T-cell (primary cell): Measurements from ENCODE around the gene AMOTL2. TPM values are rescaled to one million over a fixed set of nuclear protein-coding genes. Genes with fewer than 3 reads are reported as not detected.

Experiments
- ATAC-seq, 4 experiments: fragments of 200-7000 bp in 3 of 4; fragments of 150-1000 bp in 1 of 4; cut with Tn5 transposase; replicated peaks in 1 of 4; 1 replicate in 3 of 4; 2 replicates in 1 of 4; pipeline ENCODE4 v1.10.0; 2021; ENCODE audit warnings: moderate library complexity in 3 of 4, mild to moderate bottlenecking in 2 of 4, moderate number of reproducible peaks in 1 of 4
- CTCF ChIA-PET, 2 donors: fragments of 300-600 bp; sonication (Branson Sonifier 250); formaldehyde crosslinking; loops; one replicate each; lab custom pipeline; 2022; ENCODE audit warnings: antibody characterized with exemption in 2 of 2; lab: Charles Lee
- POLR2A ChIA-PET, 2 donors: fragments of 300-600 bp; sonication (Branson Sonifier 250); formaldehyde crosslinking; loops; one replicate each; lab custom pipeline; 2022; ENCODE audit warnings: antibody characterized with exemption in 2 of 2; lab: Charles Lee
- DNase-seq, 35 experiments: peaks; one replicate each; pipeline versions ENCODE4 v3.0.0 to v3.0.0-alpha.2; 2013 to 2023
- H3K27ac ChIP-seq: one replicate; pipeline ENCODE4 v1.5.1; 2013; ENCODE audit warnings: low read length
- H3K27me3 ChIP-seq, 2 experiments: replicated peaks in 1 of 2; 1 replicate in 1 of 2; 2 replicates in 1 of 2; pipeline versions ENCODE4 v1.6.1 to v1.7.0; 2013; ENCODE audit warnings: low read length in 1 of 2, mixed read lengths in 1 of 2; ENCODE audit not compliant: control insufficient read depth in 2 of 2, insufficient read depth in 2 of 2; ENCODE audit errors: extremely low read depth in 1 of 2
- H3K36me3 ChIP-seq, 2 donors: 1 replicate in 1 of 2; 2 replicates in 1 of 2; pipeline versions ENCODE4 v1.6.1 to v1.7.0; 2013; ENCODE audit warnings: low read length in 1 of 2; ENCODE audit not compliant: control insufficient read depth in 2 of 2, insufficient read depth in 1 of 2; ENCODE audit errors: extremely low read depth in 1 of 2
- H3K4me1 ChIP-seq, 2 experiments: 1 replicate in 1 of 2; 2 replicates in 1 of 2; pipeline versions ENCODE4 v1.6.1 to v1.7.0; 2013; ENCODE audit warnings: low read length in 2 of 2, mixed read lengths in 1 of 2; ENCODE audit not compliant: insufficient read depth in 2 of 2, control insufficient read depth in 1 of 2; ENCODE audit errors: extremely low read depth in 1 of 2
- H3K4me3 ChIP-seq, 2 donors: 1 replicate in 1 of 2; 2 replicates in 1 of 2; pipeline versions ENCODE4 v1.5.1 to v1.7.0; 2013; ENCODE audit warnings: mild to moderate bottlenecking in 2 of 2, low read length in 1 of 2, moderate library complexity in 1 of 2; ENCODE audit not compliant: control insufficient read depth in 1 of 2; ENCODE audit errors: extremely low read depth in 1 of 2
- H3K9me3 ChIP-seq: 2 replicates; pipeline ENCODE4 v1.7.0; 2013
- H3K27ac Mint-ChIP-seq, 2 donors: one replicate each; pipeline ENCODE4 v1.8.0; 2020 to 2021; ENCODE audit warnings: mild to moderate bottlenecking in 2 of 2, mixed read lengths in 2 of 2
- H3K27me3 Mint-ChIP-seq, 2 donors: one replicate each; pipeline ENCODE4 v1.8.0; 2021 to 2022; ENCODE audit warnings: mixed read lengths in 2 of 2
- H3K36me3 Mint-ChIP-seq: one replicate; pipeline ENCODE4 v1.8.0; 2021; ENCODE audit warnings: mixed read lengths
- H3K4me1 Mint-ChIP-seq, 3 donors: one replicate each; pipeline ENCODE4 v1.8.0; 2020 to 2022; ENCODE audit warnings: mixed read lengths in 3 of 3, mild to moderate bottlenecking in 1 of 3
- H3K4me3 Mint-ChIP-seq, 3 donors: one replicate each; pipeline ENCODE4 v1.8.0; 2020 to 2022; ENCODE audit warnings: mild to moderate bottlenecking in 3 of 3, mixed read lengths in 3 of 3, moderate library complexity in 3 of 3
- H3K9me3 Mint-ChIP-seq, 3 donors: one replicate each; pipeline ENCODE4 v1.8.0; 2020 to 2022; ENCODE audit warnings: mixed read lengths in 3 of 3
- WGBS: methylation state at CpG from one replicate; pipeline ENCODE4 v1.1.5; 2013; ENCODE audit warnings: missing lambda C conversion rate; ENCODE audit not compliant: insufficient coverage; 5-methylcytosine and 5-hydroxymethylcytosine counted together
- total RNA-seq, 35 experiments: library from RNA in 6 of 35; stranded (reverse) in 6 of 35; fragments of 120-200 nt in 1 of 35; gene quantifications; one replicate each; pipeline versions ENCODE4 v1.2.1 to v1.2.4 and lab custom pipeline; 2013 to 2026

AMOTL2 gene
- total RNA-seq, 5 donors from 2014 or later (not counting 1 experiment from before 2014, with no cell fraction given) = 0.20 to 0.96 (median 0.76) TPM; not detected in 2

GRCh38 chr3:134368751-134369105 lies 5.5 kb downstream of the AMOTL2 start:
- DNase-seq (no peak), ATAC-seq (no peak)
- Histone ChIP-seq H3K36me3 (no peaks in the 10 kb centered on the region), H3K27ac (no peak overlapping the region), H3K4me1 (peaks cover 11 to 25% of the 10 kb centered on the region in 2 experiments), H3K4me3 (no peak overlapping the region), H3K9me3 (no peaks in the 10 kb centered on the region), H3K27me3 (peaks cover 0 to 16% of the 10 kb centered on the region in 2 experiments)
- H3K27ac Mint-ChIP-seq = no peak overlapping the region
- peaks cover 0 to 15% of the 10 kb centered on the region in 2 donors for H3K27me3 Mint-ChIP-seq
- 76% methylated on average over 3 of the region's 4 CpGs for WGBS
- no peak overlapping the region for H3K4me3 Mint-ChIP-seq
- no peaks in the 10 kb centered on the region for H3K36me3 Mint-ChIP-seq
- POLR2A ChIA-PET = no interaction called here
- H3K4me1 Mint-ChIP-seq = peaks cover 20 to 23% (median 21%) of the 10 kb centered on the region in 3 donors
- no peaks in the 10 kb centered on the region for H3K9me3 Mint-ChIP-seq
- CTCF ChIA-PET = interaction anchor here in 1 of 2 donors (0.7 kb wide), 1 partner anchor 324 kb away, joined by 3 read pairs; no protein-coding TSS in a partner anchor

GRCh38 chr3:134367869-134368750 lies 6.1 kb downstream of the AMOTL2 start:
- POLR2A ChIA-PET = no interaction called here

GRCh38 chr3:134366928-134367811 lies 7.1 kb downstream of the AMOTL2 start:
- DNase-seq = no peak
- H3K4me3 ChIP-seq = no peak overlapping the region
- no peaks in the 10 kb centered on the region for H3K36me3 ChIP-seq
- H3K27me3 ChIP-seq = peaks cover 0 to 19% of the 10 kb centered on the region in 2 experiments
- ChIA-PET CTCF (no interaction called here), POLR2A (no interaction called here)
- H3K27ac ChIP-seq = no peak overlapping the region
- WGBS = 80% methylated on average over 10 of the region's 15 CpGs
- H3K9me3 Mint-ChIP-seq = no peaks in the 10 kb centered on the region
- no peaks in the 10 kb centered on the region for H3K36me3 Mint-ChIP-seq
- H3K4me1 ChIP-seq = peaks cover 16 to 26% of the 10 kb centered on the region in 2 experiments
- H3K27me3 Mint-ChIP-seq = peaks cover 0 to 2% of the 10 kb centered on the region in 2 donors
- ATAC-seq = no peak
- H3K9me3 ChIP-seq = no peaks in the 10 kb centered on the region
- H3K4me1 Mint-ChIP-seq = peaks cover 26 to 29% (median 27%) of the 10 kb centered on the region in 3 donors
- H3K4me3 Mint-ChIP-seq = no peak overlapping the region
- H3K27ac Mint-ChIP-seq = no peak overlapping the region

More at GRCh38 chr3:134367869-134368750, 6.1 kb downstream of the AMOTL2 start:
- no peak overlapping the region for H3K27ac ChIP-seq
- Mint-ChIP-seq H3K9me3 (no peaks in the 10 kb centered on the region), H3K4me3 (no peak overlapping the region), H3K27ac (no peak overlapping the region), H3K4me1 (peaks cover 24 to 27% (median 25%) of the 10 kb centered on the region in 3 donors), H3K36me3 (no peaks in the 10 kb centered on the region), H3K27me3 (peaks cover 0 to 10% of the 10 kb centered on the region in 2 donors)
- peaks cover 0 to 16% of the 10 kb centered on the region in 2 experiments for H3K27me3 ChIP-seq
- 88% methylated on average over 4 of the region's 8 CpGs for WGBS
- H3K9me3 ChIP-seq = no peaks in the 10 kb centered on the region
- peaks cover 16 to 25% of the 10 kb centered on the region in 2 experiments for H3K4me1 ChIP-seq
- CTCF ChIA-PET = interaction anchor here in 1 of 2 donors (0.7 kb wide), 1 partner anchor 325 kb away, joined by 3 read pairs; no protein-coding TSS in a partner anchor
- DNase-seq (no peak), ATAC-seq (no peak)
- H3K4me3 ChIP-seq = no peak overlapping the region
- no peaks in the 10 kb centered on the region for H3K36me3 ChIP-seq

- CTCF ChIA-PET = no interaction called here
- Histone ChIP-seq H3K4me3 (no peak overlapping the region), H3K9me3 (no peaks in the 10 kb centered on the region), H3K36me3 (no peaks in the 10 kb centered on the region), H3K27ac (no peak overlapping the region), H3K4me1 (peaks cover 16 to 26% of the 10 kb centered on the region in 2 experiments), H3K27me3 (peaks cover 0 to 19% of the 10 kb centered on the region in 2 experiments)
- Mint-ChIP-seq H3K27me3 (no peaks in the 10 kb centered on the region), H3K36me3 (no peaks in the 10 kb centered on the region), H3K4me1 (peaks cover 26 to 29% (median 27%) of the 10 kb centered on the region in 3 donors), H3K27ac (no peak overlapping the region), H3K4me3 (no peak overlapping the region), H3K9me3 (no peaks in the 10 kb centered on the region)
- no peak for ATAC-seq
- WGBS = 93% methylated on average over 9 of the region's 13 CpGs
- no peak for DNase-seq
- POLR2A ChIA-PET = no interaction called here
Observed at GRCh38 chr3:134366221-134366927, 7.9 kb downstream of the AMOTL2 start.

GRCh38 chr3:134365766-134366065 lies 8.5 kb downstream of the AMOTL2 start:
- peaks cover 26 to 29% (median 27%) of the 10 kb centered on the region in 3 donors for H3K4me1 Mint-ChIP-seq
- H3K27ac Mint-ChIP-seq = peak overlapping the region in 1 of 2 donors; percentile 8
- Histone ChIP-seq H3K27ac (no peak overlapping the region), H3K9me3 (no peaks in the 10 kb centered on the region), H3K4me3 (no peak overlapping the region), H3K36me3 (no peaks in the 10 kb centered on the region), H3K4me1 (peaks cover 16 to 26% of the 10 kb centered on the region in 2 experiments), H3K27me3 (peaks cover 0 to 19% of the 10 kb centered on the region in 2 experiments)
- 87% methylated on average over 3 of the region's 4 CpGs for WGBS
- ATAC-seq = no peak
- ChIA-PET CTCF (no interaction called here), POLR2A (no interaction called here)
- H3K9me3 Mint-ChIP-seq = no peaks in the 10 kb centered on the region
- H3K27me3 Mint-ChIP-seq = no peaks in the 10 kb centered on the region
- peak overlapping the region in 2 of 3 donors; percentile 43 to 76 for H3K4me3 Mint-ChIP-seq
- H3K36me3 Mint-ChIP-seq = no peaks in the 10 kb centered on the region
- no peak for DNase-seq
